ENCODE measurements around the gene CATSPER3.

The CATSPER3 gene

DNA sequence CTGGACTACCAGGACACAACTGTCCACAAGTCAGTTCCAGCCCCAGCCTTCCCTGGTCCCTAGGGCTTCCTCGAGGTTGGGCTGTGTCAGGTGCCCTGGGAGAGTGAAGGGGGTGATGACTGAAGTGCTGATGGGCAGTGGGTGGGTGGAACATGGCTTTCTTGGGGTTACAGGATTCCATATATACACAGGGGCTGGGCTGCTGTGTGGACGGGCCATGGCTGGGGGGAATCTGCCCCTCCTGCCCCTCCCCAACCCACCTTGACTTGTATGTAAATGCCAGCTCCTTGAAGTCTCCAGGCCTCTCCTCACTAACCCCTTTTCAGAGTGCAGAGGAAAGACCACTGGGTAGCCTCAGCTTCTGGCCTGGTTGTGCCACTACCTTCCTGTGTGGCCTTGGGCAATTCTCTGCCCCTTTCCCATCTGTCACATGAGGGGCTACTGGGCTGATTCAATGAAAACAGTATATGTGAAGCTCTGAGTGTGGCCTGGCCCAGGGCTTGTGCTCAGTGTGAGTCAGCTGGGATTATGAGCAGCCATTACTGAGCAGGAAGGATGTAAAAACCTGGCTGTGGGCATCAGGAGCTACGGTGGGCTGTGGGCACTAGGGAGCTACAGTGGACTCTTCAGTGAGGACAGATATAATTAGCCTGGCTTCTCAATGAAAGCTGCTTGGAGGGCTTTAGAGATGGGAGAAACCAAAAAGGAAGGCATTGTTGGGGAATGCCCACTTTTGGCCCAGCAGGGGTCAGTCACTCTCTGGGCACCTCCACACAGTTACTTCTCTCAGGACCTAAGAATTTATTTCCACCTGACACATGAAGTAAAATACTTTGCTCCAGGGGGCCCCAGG, 43.0 kb downstream of the CATSPER3 start:
- no peak for DNase-seq (ENCODE audit: low read depth in 3 of 3)

GRCh38 chr5:135011355-135012032, 43.8 kb downstream of the CATSPER3 start:
- no peak for DNase-seq (ENCODE audit: low read depth in 3 of 3)

- no peak for DNase-seq (ENCODE audit: low read depth in 3 of 3)
Observed at GRCh38 chr5:135012033-135012588, 44.4 kb downstream of the CATSPER3 start.

DNA sequence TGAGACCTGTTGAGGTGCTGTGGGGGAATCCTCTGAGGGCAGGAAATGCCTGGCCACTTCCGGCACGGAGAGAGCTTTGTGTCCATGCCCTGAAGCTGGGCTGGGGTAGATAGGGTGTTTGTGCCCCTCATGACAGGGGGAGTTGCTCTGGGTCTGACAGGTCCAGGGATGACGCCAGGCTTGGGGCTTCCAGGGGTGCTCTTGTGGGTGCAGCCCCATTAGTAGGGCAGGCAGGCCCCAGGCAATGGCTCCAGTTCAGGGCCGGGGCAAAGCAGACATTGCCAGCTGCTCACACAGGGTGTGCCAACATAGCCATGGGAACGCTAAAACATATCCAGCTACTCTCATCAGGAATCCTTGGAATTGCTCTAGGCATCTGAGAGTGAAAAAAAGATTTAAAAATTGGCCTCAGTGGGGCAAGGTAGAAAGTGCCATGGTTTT, 45.3 kb downstream of the CATSPER3 start:
- DNase-seq (ENCODE audit: low read depth in 3 of 3): no peak

DNA sequence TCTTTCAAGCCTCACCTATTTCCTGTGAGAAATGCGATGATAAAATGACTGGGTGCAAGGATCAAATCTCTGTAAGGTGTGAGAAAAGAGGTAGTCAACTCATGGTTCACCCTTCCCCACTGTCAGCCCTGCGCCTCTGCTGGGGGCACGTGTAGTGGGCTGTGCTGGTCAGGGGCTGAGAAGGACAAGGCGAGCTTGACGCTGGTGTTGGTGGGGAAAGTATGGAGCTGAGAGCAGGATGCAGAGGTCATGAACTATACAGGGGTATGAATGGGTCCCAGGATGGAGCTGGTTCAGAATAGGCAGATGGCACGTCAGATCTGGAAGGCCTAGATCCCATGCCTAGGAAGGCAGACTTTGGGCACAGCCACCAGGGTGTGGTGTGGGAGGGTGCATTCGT, 45.7 kb downstream of the CATSPER3 start:
- no peak for DNase-seq (ENCODE audit: low read depth in 3 of 3)

GRCh38 chr5:135013947-135014570, 46.4 kb downstream of the CATSPER3 start:
- DNase-seq (ENCODE audit: low read depth in 3 of 3): no peak

GRCh38 chr5:135015942-135016341, 48.2 kb downstream of the CATSPER3 start:
- DNase-seq (ENCODE audit: low read depth in 3 of 3): no peak

DNA sequence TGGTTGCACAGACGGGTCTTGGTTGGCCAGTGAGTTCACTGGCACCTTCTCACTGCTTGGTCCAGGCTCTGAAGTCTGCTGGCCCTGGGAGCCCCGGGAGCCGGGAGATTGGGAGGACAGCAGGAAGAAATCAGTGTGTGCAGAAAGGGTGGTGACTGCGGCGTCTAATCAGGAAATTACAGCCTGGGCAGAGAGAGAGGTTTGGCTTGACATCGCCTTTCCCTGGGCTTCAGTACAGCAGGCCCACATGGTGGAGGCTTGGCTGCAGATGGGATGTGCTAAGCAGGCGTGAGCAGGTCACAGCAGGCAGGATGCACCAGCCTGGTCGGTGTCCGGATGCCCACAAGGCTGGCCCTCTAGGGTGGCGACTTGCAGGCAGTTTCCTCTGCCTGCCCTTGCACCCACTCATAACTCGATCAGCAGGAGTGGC, 49.2 kb downstream of the CATSPER3 start:
- no peak for DNase-seq (ENCODE audit: low read depth in 3 of 3)

DNA sequence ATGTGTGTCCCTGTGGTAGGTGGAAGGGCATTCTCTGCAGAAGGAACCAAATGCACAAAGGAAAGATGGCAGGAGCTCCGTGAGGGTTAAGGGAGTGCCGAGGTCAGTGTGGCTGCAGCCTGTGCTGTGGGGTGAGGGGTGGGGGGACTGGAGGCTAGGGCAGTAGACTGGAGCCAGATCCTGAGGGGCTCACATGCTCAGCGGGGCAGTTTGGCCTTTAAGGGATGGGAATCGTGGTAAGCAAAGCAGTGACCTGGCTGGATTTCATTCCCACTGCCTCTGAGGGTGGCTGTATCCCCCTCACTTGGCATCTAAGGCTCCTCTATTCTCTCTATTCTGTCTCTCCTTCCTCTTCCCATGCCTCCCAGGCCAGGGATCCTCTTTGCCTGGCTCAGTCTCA, 50.8 kb downstream of the CATSPER3 start:
- DNase-seq (ENCODE audit: low read depth in 3 of 3): no peak

DNA sequence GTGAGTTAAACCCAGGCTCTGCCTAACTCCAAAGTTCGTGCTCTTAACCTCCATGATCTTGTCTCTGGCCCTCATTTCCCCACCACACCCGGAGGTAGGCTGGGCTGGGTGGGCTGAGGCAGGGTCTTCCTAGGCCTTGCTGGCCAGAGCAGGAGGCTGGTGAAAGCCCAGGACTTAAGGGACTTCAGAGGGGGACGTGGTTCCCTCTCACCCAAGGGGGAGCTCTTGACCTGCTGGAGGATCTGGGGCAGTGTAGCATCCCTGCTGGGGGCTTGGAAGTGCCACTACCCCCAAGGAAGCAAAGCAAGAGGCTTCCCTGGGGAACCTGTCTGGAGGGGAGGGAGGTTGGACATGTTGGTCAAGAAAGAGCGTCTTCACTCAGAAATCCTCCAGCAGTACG, 51.6 kb downstream of the CATSPER3 start:
- DNase-seq (ENCODE audit: low read depth in 3 of 3): no peak

GRCh38 chr5:135020111-135020895, 52.6 kb downstream of the CATSPER3 start:
- DNase-seq (ENCODE audit: low read depth in 3 of 3): no peak

- DNase-seq (ENCODE audit: low read depth in 3 of 3): no peak
Observed at GRCh38 chr5:135024956-135025729, 57.4 kb downstream of the CATSPER3 start.

DNA sequence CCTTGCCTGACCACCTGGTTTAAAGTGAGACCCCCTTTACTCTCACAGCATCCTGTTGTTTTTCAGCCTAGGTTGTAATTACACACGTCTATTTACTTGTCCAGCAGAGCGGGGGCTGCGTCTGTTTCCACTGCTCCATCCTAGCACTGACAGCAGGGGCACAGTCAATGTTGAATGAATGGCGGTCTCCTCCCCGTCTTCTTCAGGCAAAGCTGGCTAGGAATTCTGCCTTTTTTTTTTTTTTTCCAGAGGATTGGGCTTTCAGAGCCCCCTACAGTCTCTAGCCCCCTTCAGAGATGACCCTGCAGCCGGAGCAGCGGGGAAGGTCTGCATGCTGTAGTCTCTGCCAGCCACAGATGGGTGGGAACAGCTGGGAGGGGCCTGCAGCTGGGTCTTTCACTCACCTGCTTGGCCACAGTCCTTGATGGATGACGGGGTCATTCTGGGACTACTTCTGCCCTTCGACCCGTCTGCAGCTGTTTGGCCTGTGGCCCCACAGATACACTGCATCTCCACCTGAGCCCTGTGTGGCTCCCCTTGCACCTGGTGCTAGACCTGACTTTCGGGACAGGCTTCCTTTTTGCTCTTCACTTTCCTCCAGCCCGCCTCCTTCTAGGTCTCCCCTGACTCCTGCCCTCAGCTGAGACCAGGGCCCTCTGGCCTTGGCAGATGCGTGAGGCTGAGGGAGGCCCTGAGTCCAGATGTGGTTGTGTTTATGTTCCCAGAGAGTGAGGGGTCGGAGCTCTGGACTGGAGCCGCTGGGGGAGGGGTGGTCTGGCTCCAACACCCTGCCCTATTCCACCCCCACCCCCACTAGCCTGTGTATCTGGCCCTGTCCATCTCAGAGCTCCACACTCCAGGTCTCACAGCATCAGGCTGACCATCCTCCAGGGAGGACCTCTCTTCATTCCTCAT, 58.3 kb downstream of the CATSPER3 start:
- DNase-seq (ENCODE audit: low read depth in 3 of 3): no peak

DNA sequence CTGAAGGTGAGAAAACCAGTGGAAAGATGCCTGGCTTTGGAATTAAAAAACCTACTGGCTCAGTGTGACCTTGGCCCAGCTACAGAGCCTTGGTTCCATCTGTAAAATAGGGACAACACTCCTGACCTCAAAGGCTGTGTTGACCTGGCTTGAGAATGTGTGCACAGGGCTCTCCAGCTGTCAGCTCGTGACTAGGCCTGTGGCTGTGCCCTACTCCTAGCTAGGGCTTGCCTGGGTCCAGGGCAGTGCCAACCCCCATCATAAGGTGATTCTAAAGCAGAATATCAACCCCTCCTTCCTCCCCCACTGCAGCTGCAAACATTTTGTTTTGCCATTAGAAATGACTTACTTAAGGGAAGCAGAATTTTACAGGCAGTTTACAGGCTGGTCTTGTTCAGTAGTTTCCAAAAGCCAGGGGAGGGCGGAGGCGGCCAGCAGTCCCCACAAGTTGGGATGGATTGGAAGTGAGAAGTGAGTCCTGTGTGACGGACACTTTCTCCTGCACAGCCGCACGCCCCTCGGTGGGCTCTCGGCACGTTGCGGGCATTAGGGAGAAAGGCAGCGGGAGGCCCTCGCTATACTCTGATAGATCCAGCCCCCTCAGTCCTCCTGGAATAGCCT, 59.0 kb downstream of the CATSPER3 start:
- DNase-seq (ENCODE audit: low read depth in 3 of 3): no peak

DNA sequence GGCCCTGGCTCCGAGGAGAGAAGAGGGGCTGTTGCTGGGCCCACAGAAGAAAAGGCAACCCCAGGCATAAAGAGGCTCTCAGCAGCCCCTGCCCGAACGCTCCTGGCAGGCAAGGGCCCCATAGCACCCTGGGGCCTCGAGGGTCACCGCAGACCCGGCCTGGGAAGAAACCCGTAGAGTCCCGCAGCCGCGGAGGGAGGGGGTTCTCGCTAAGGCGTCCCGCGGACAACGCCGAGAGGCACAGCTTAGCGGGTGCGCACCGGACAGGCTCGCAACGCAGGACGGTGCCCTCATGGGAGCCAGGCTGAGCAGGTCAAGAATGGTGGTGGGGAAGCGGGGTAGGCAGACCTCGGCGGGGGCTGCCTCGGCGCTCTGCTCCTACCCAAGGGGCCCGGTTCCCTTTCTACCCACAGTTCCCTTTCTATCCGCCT, 59.6 kb downstream of the CATSPER3 start:
- no peak for DNase-seq (ENCODE audit: low read depth in 3 of 3)

- no peak for DNase-seq (ENCODE audit: low read depth in 3 of 3)
Observed at GRCh38 chr5:135027697-135028615, 60.2 kb downstream of the CATSPER3 start.

DNA sequence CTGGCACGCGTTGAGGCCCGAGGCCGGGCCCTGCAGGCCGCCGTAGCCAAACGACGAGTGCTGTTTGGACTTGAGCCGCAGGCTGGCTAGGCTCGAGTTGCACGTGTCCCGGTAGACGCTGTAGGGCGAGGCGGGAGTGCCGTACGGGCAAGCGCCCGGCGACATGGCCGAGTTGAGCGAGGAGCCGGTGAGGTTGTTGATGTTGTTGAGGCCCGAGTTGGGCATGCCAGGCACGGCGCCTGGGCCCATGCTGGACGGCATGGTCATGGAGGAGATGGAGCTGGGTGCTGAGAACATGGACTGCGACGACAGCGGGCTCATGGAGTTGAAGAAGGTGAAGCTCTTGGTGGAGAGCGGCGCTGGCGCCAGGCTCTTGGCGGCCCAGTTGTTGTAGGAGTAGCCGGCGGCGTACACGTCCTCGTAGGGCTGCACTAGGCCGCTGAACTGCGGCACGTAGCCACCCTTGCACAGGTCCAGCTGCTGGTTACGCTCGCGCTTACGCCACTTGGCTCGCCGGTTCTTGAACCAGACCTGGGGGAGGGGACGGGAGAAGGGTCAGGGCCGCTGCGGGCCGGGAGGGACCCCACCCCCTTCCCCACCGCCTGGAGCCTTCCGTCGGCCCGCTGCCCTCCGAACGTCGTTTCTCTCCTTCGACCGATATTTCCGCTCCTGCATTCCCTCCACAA, 61.2 kb downstream of the CATSPER3 start:
- no peak for DNase-seq (ENCODE audit: low read depth in 3 of 3)

All from stimulated activated CD4-positive, alpha-beta T cell treated with anti-CD3 and anti-CD28 coated beads, TNF-alpha, amount 100 ng/mL, for 24 hours (primary cell).